ENCODE measurements around the gene DCLK3. TPM values are rescaled to one million over a fixed set of nuclear protein-coding genes. Genes with fewer than 3 reads are reported as not detected.

Gene DCLK3
- total and polyA plus RNA-seq, 10 donors = 0.02 TPM; not detected in 9

- no peak overlapping the region for H3K27ac ChIP-seq
- H3K27me3 ChIP-seq (replicated peaks in 1 of 7) = no peaks in the 10 kb centered on the region
- H3K4me1 ChIP-seq = no peaks in the 10 kb centered on the region
- no peak for TF ChIP-seq POLR2A (IDR thresholded peaks at IDR 0.05)
- intact Hi-C loops (cut with DNase I; ENCODE audit: low total_unique reads) = no loop called here
- H3K36me3 ChIP-seq = no peaks in the 10 kb centered on the region
- H3K4me3 ChIP-seq = no peak overlapping the region
- 77 to 92% (median 80%) methylated on average over 5 of the region's 5 CpGs for WGBS, 5 donors
- H3K9me3 ChIP-seq = no peaks in the 10 kb centered on the region
- DNase-seq = no peak
These were observed 49.8 kb downstream of the DCLK3 start for GRCh38 chr3:36714343-36715086.

GRCh38 chr3:36713904-36714303, 50.4 kb downstream of the DCLK3 start:
- H3K9me3 ChIP-seq = no peaks in the 10 kb centered on the region
- DNase-seq = no peak
- H3K4me3 ChIP-seq = no peak overlapping the region
- H3K36me3 ChIP-seq = no peaks in the 10 kb centered on the region
- H3K27me3 ChIP-seq (replicated peaks in 1 of 7) = no peaks in the 10 kb centered on the region
- WGBS, 5 donors = 92 to 97% (median 95%) methylated on average over 4 of the region's 4 CpGs
- intact Hi-C loops (cut with DNase I; ENCODE audit: low total_unique reads) = no loop called here
- no peaks in the 10 kb centered on the region for H3K4me1 ChIP-seq
- TF ChIP-seq POLR2AphosphoS5 (IDR thresholded peaks at IDR 0.05) (no peak), POLR2A (IDR thresholded peaks at IDR 0.05) (no peak), CTCF (IDR thresholded peaks at IDR 0.05 in 8 of 11, conservative IDR thresholded peaks at IDR 0.05 in 3 of 11) (no peak)
- H3K27ac ChIP-seq = no peak overlapping the region

GRCh38 chr3:36710606-36711005, 53.7 kb downstream of the DCLK3 start:
- no peak for DNase-seq
- Histone ChIP-seq H3K9me3 (no peaks in the 10 kb centered on the region), H3K36me3 (no peaks in the 10 kb centered on the region), H3K4me3 (no peak overlapping the region), H3K27me3 (replicated peaks in 1 of 7) (no peaks in the 10 kb centered on the region), H3K4me1 (no peaks in the 10 kb centered on the region), H3K27ac (no peak overlapping the region)
- intact Hi-C loops (cut with DNase I; ENCODE audit: low total_unique reads) = no loop called here
- 17 to 71% (median 57%) methylated on average over 2 of the region's 2 CpGs for WGBS, 5 donors
- TF ChIP-seq POLR2AphosphoS5 (IDR thresholded peaks at IDR 0.05) (no peak), POLR2A (IDR thresholded peaks at IDR 0.05) (no peak)

- TF ChIP-seq CTCF (IDR thresholded peaks at IDR 0.05 in 8 of 11, conservative IDR thresholded peaks at IDR 0.05 in 3 of 11) (no peak), POLR2A (IDR thresholded peaks at IDR 0.05) (no peak), POLR2AphosphoS5 (IDR thresholded peaks at IDR 0.05) (no peak)
- H3K4me3 ChIP-seq = no peak overlapping the region
- no peaks in the 10 kb centered on the region for H3K9me3 ChIP-seq
- WGBS, 5 donors = 75 to 86% (median 80%) methylated on average over 6 of the region's 6 CpGs
- intact Hi-C loops (cut with DNase I; ENCODE audit: low total_unique reads) = no loop called here
- no peak for DNase-seq
- H3K4me1 ChIP-seq = no peaks in the 10 kb centered on the region
- H3K36me3 ChIP-seq = no peaks in the 10 kb centered on the region
- H3K27ac ChIP-seq = no peak overlapping the region
- H3K27me3 ChIP-seq (replicated peaks in 1 of 7) = no peaks in the 10 kb centered on the region
These were observed 54.5 kb downstream of the DCLK3 start for GRCh38 chr3:36709826-36710365.

GRCh38 chr3:36709281-36709680, 55.1 kb downstream of the DCLK3 start:
- TF ChIP-seq POLR2A (IDR thresholded peaks at IDR 0.05) (no peak), CTCF (IDR thresholded peaks at IDR 0.05 in 8 of 11, conservative IDR thresholded peaks at IDR 0.05 in 3 of 11) (no peak), POLR2AphosphoS5 (IDR thresholded peaks at IDR 0.05) (no peak)
- H3K27me3 ChIP-seq (replicated peaks in 1 of 7) = peaks cover 0 to 4% (median 0%) of the 10 kb centered on the region in 7 donors
- no peaks in the 10 kb centered on the region for H3K9me3 ChIP-seq
- H3K4me1 ChIP-seq = no peaks in the 10 kb centered on the region
- no peaks in the 10 kb centered on the region for H3K36me3 ChIP-seq
- no peak for DNase-seq
- H3K27ac ChIP-seq = no peak overlapping the region
- intact Hi-C loops (cut with DNase I; ENCODE audit: low total_unique reads) = no loop called here
- WGBS, 5 donors = 73 to 84% (median 75%) methylated on average over 4 of the region's 4 CpGs
- H3K4me3 ChIP-seq = no peak overlapping the region

Data from spleen (tissue), 11 donors.